ENCODE data around the gene FNBP1. TPM values are rescaled to one million over a fixed set of nuclear protein-coding genes. Genes with fewer than 3 reads are reported as not detected.

Gene FNBP1
- total and polyA plus RNA-seq, 2 of the 8 experiments (the other 6 are each of a cell fraction or from before 2014, with no cell fraction given), result 7.2 to 40.9 TPM

DNA sequence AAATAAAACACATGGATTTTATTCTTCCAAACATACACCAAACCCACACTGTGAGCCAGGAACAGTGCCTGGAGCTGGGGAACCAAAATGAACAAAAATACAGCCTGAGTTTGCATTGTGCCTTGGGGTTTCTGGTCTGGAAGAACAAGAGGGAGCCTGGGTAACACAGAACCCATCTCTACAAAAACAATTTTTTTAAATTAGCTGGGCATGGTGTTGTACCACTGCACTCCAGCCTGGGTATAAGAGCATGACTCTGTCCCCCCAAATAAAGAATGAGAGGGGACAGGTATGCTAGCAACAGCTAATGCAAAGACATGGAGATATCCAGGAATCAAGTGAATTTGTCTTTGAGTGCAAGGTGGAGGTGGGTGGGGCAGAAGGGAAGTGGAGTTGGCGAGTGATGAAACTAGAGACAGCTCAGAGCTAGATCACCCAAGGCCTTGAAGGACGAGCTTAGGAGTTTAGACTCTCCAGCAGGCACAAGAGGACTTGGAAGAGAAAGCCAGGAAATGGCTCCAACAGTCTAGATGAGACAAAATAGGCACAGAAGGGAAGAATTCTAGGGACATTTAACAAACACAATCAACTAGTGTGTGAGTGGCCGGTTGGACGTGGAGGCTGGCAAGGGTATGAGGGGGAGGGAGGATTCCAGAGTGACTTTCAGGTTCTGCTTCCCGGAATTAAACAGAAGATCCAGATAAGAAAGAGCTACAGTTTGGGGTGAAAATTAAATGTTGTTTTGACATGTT lies 47.4 kb downstream of the FNBP1 start:
- H3K23me2 ChIP-seq (ENCODE audit: low read depth, low read length), result no peaks in the 10 kb centered on the region
- no peaks in the 10 kb centered on the region for H4K20me1 ChIP-seq (replicated peaks in 1 of 2; ENCODE audit: control insufficient read depth in 1 of 2, insufficient read depth in 2 of 2, low read length in 2 of 2)
- no peaks in the 10 kb centered on the region for H3K4me1 ChIP-seq (replicated peaks in 1 of 4; ENCODE audit: control insufficient read depth in 3 of 4, insufficient read depth in 4 of 4, low read length in 3 of 4)
- no peak overlapping the region for H4K91ac ChIP-seq (replicated peaks; ENCODE audit: insufficient read length, low read length)
- no peak overlapping the region for H2BK20ac ChIP-seq (ENCODE audit: low read length)
- TF ChIP-seq POLR2AphosphoS5 (IDR thresholded peaks at IDR 0.05; ENCODE audit: low read depth, low read length), result no peak
- TF ChIP-seq EZH2 (IDR thresholded peaks at IDR 0.05; ENCODE audit: low read depth, low read length, severe bottlenecking), result no peak
- no peak for TF ChIP-seq POLR2A (IDR thresholded peaks at IDR 0.05; ENCODE audit: control extremely low read depth in 1 of 2, low read depth in 2 of 2, low read length in 2 of 2)
- no peak for TF ChIP-seq KDM5A (IDR thresholded peaks at IDR 0.05; ENCODE audit: low read length)
- TF ChIP-seq BCL11A (IDR thresholded peaks at IDR 0.05; ENCODE audit: low read depth in 2 of 2, low read length in 2 of 2), result no peak
- TF ChIP-seq SIN3A (conservative IDR thresholded peaks at IDR 0.05 in 1 of 2, IDR thresholded peaks at IDR 0.05 in 1 of 2; ENCODE audit: low read depth in 1 of 2, low read length in 2 of 2), result no peak
- TF ChIP-seq, protein P1, sequence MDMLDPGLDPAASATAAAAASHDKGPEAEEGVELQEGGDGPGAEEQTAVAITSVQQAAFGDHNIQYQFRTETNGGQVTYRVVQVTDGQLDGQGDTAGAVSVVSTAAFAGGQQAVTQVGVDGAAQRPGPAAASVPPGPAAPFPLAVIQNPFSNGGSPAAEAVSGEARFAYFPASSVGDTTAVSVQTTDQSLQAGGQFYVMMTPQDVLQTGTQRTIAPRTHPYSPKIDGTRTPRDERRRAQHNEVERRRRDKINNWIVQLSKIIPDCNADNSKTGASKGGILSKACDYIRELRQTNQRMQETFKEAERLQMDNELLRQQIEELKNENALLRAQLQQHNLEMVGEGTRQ (IDR thresholded peaks at IDR 0.05; ENCODE audit: low read length), result no peak
- no peak for TF ChIP-seq SP2 (IDR thresholded peaks at IDR 0.05; ENCODE audit: low read length)
- no peak for TF ChIP-seq CHD2 (IDR thresholded peaks at IDR 0.05; ENCODE audit: low read length)
- H3K23ac ChIP-seq (ENCODE audit: insufficient read length), result no peak overlapping the region
- H2BK120ac ChIP-seq (replicated peaks; ENCODE audit: low read depth, low read length), result no peak overlapping the region
- H3K4me2 ChIP-seq (ENCODE audit: insufficient read depth in 1 of 2, low read depth in 2 of 2, low read length in 2 of 2), result no peak overlapping the region
- POLR2A ChIA-PET (ENCODE audit: partially characterized antibody), result interaction anchor here (0.5 to 0.8 kb wide), 2 partner anchors 29 to 32 kb away, joined by 3 read pairs; no protein-coding TSS in a partner anchor
- no peaks in the 10 kb centered on the region for H3K9me3 ChIP-seq (ENCODE audit: insufficient read depth in 2 of 2, low read depth in 1 of 2, low read length in 1 of 2)
- H3K79me2 ChIP-seq (ENCODE audit: control insufficient read depth in 1 of 2, insufficient read depth in 2 of 2, low read length in 2 of 2), result no peaks in the 10 kb centered on the region; a peak in 1 of 4 replicates
- H4K5ac ChIP-seq (ENCODE audit: insufficient read length, low read depth, low read length), result no peak overlapping the region
- WGBS, 2 experiments (ENCODE audit: extremely low coverage in 1 of 2, insufficient coverage in 1 of 2, insufficient read length in 1 of 2, insufficient replicate concordance in 2 of 2, low coverage in 1 of 2, low lambda C conversion rate in 2 of 2, missing lambda C conversion rate in 1 of 2), result 80% methylated on average over 5 of the region's 5 CpGs; no CpG with 5 or more reads in 1 of the 2 experiments
- no peak overlapping the region for H3K14ac ChIP-seq (ENCODE audit: insufficient read length)
- H3K36me3 ChIP-seq (ENCODE audit: control insufficient read depth in 2 of 4, insufficient read depth in 4 of 4, low read length in 3 of 4), result no peaks in the 10 kb centered on the region; a peak in 1 of 8 replicates
- no peak for FAIRE-seq
- no peak overlapping the region for H2AFZ ChIP-seq (ENCODE audit: low read length)
- H2BK15ac ChIP-seq (ENCODE audit: low read length), result no peak overlapping the region
- DNase-seq (ENCODE audit: low read depth in 1 of 2, low spot score in 2 of 2), result no peak
- no peak overlapping the region for H2BK12ac ChIP-seq (ENCODE audit: low read depth, low read length)
- no peak overlapping the region for H3K18ac ChIP-seq (ENCODE audit: extremely low read depth, low read length)
- no peak overlapping the region for H3K4ac ChIP-seq (replicated peaks; ENCODE audit: insufficient read length, low read depth, low read length)
- H4K8ac ChIP-seq (ENCODE audit: extremely low read depth, insufficient read depth, low read length), result no peak overlapping the region; the same call in 1 of the 2 replicates
- CTCF ChIA-PET (ENCODE audit: partially characterized antibody), result interaction anchor here (1.1 kb wide), 1 partner anchor 34 kb away, joined by 3 read pairs; no protein-coding TSS in a partner anchor
- no peak overlapping the region for H2BK5ac ChIP-seq (ENCODE audit: low read depth, low read length)
- no peak overlapping the region for H3K4me3 ChIP-seq (ENCODE audit: extremely low read depth in 1 of 4, insufficient read depth in 2 of 4, low read depth in 3 of 4, low read length in 4 of 4)
- 0 out of 2 replicates have a peak, but pooled peaks cover 2% of the 10 kb centered on the region for H3K79me1 ChIP-seq (ENCODE audit: low read depth, low read length)
- H3K9ac ChIP-seq (replicated peaks in 1 of 4; ENCODE audit: extremely low read depth in 1 of 4, low read depth in 3 of 4, low read length in 3 of 4), result no peak overlapping the region
- no peak overlapping the region for H3K56ac ChIP-seq (replicated peaks; ENCODE audit: insufficient read length, low read depth, low read length)
- H3K27me3 ChIP-seq (replicated peaks in 1 of 4; ENCODE audit: control insufficient read depth in 3 of 4, extremely low read depth in 1 of 4, insufficient read depth in 3 of 4, low read length in 3 of 4), result no peaks in the 10 kb centered on the region
- H3K27ac ChIP-seq (ENCODE audit: low read depth, low read length), result no peak overlapping the region
- no peak overlapping the region for H2AK5ac ChIP-seq (ENCODE audit: low read depth, low read length)
